ENCODE data around the gene CYP1B1. TPM values are rescaled to one million over a fixed set of nuclear protein-coding genes. Genes with fewer than 3 reads are reported as not detected.
"Not testable (repeated sequence)": the region's sequence is repeated elsewhere in the genome, so short reads cannot be mapped to it uniquely, and the experiment has no call there.

CYP1B1 gene
- total and polyA plus RNA-seq, 5 donors = 10.1 to 142 (median 46.5) TPM

DNA sequence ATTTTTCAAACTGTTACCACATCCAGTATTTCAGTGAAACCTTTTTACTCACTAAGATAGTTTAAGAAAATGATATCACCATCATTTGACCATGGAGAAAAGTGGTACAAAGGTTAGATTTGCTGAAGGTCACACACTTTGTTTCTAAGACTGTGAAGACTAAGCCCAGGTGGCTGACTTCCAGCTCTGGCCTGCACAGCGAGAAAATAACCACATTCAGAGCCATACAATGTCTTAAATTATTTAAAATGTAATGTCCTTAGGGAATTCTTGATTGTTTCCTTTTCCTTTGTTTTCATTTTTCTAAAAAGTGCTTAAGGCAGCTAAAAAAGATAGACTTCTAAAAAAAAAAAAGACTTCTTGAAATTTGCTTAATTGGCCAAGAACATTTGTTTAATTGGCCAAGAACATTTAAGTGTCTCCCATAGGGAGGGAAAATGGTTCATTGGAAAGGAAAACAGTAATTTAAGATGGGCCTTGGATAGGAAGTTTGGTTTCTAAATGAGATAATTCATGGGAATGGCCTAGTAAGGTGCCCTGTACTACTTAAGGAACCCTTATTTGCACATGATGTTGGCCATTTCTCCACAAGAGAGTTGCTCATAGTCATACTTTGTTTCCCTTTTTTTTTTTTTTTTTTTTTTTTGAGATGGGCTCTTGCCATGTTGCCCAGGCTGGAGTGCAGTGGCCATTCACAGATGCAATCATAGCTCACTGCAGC is 45.2 kb downstream of the CYP1B1 start:
- Histone ChIP-seq H3K4me3 (ENCODE audit: low read length) (no peak overlapping the region), H3K27ac (ENCODE audit: low read length) (no peak overlapping the region), H3K9me3 (ENCODE audit: control insufficient read depth, low read length) (no peaks in the 10 kb centered on the region), H3K4me1 (ENCODE audit: control insufficient read depth, insufficient read depth, low read length) (no peaks in the 10 kb centered on the region), H3K27me3 (ENCODE audit: control insufficient read depth, insufficient read depth) (no peaks in the 10 kb centered on the region)
- DNase-seq = peak in 1 of 3 donors; percentile 62
- WGBS = 41% methylated on average over 1 of the region's 1 CpG
- intact Hi-C loops (cut with DNase I) = no loop called here
- no peak for ATAC-seq

DNA sequence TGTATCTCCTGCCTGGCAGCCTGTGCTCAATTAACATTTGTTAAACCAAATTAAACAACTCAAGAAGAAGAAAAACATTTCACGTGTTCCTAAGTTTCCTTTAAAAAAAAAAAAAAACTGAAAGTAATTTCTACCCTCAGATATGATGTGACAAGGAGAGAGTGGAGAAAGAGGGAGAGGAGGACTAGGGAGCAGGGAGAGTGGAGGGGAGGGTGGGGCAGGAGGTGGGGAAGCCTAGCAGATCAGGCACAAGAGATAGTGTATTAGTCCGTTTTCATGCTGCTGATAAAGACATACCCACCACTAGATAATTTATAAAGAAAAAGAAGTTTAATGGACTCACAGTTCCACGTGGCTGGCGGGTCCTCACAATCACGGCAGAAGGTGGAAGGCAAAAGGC is 46.4 kb downstream of the CYP1B1 start:
- intact Hi-C loops (cut with DNase I) = no loop called here
- no peak for DNase-seq

DNA sequence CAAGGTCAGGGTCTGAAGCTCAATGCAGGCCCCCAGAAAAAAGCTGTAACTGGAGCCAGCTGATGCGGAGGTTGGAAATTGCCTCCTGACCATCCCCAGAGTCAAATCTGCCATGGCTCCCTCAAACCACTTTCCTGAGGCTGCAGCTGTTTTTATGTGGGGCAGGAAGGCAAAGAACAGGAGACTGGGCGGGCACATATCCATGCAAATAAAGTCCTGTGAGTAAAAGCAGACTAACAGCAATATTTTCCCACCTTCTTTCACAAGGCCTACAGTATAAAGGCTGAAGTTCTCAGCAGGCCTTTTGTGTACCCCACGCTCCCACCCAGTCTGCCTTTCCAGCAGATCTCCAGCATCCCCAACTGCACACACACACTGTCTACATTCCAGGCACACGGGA is 47.1 kb downstream of the CYP1B1 start:
- DNase-seq (no peak), ATAC-seq (no peak)
- no peak overlapping the region for H3K4me3 ChIP-seq (ENCODE audit: low read length)
- intact Hi-C loops (cut with DNase I) = no loop called here
- H3K9me3 ChIP-seq (ENCODE audit: control insufficient read depth, low read length) = no peaks in the 10 kb centered on the region
- 94% methylated on average over 4 of the region's 4 CpGs for WGBS
- H3K27ac ChIP-seq (ENCODE audit: low read length) = no peak overlapping the region
- H3K4me1 ChIP-seq (ENCODE audit: control insufficient read depth, insufficient read depth, low read length) = no peaks in the 10 kb centered on the region
- no peaks in the 10 kb centered on the region for H3K27me3 ChIP-seq (ENCODE audit: control insufficient read depth, insufficient read depth)

More for the DNA sequence above, 46.4 kb downstream of the CYP1B1 start:
- Histone ChIP-seq H3K4me1 (ENCODE audit: control insufficient read depth, insufficient read depth, low read length) (no peaks in the 10 kb centered on the region), H3K27ac (ENCODE audit: low read length) (no peak overlapping the region), H3K27me3 (ENCODE audit: control insufficient read depth, insufficient read depth) (no peaks in the 10 kb centered on the region), H3K4me3 (ENCODE audit: low read length) (no peak overlapping the region), H3K9me3 (ENCODE audit: control insufficient read depth, low read length) (no peaks in the 10 kb centered on the region)
- no peak for ATAC-seq
- 79% methylated on average over 5 of the region's 5 CpGs for WGBS

DNA sequence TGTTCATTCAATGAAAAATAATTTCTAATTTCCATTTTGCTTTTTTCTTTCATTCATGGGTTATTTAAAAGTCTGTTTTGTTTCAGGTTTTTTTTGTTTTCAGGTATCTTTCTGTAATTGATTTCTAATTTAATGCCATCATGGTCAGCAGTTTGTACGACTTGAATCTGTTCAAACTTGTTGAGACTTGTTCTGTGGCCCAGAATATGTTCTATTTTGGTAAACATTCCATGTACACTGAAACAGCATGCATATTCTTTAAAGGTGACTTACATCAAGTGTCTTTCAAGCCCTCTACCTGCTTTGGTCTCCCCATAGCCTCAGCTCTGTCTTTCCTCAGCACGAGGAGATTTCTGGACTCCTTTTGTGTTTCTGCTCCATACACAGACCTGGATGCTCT is 49.1 kb downstream of the CYP1B1 start:
- Histone ChIP-seq H3K27me3 (ENCODE audit: control insufficient read depth, insufficient read depth) (no peaks in the 10 kb centered on the region), H3K9me3 (ENCODE audit: control insufficient read depth, low read length) (no peaks in the 10 kb centered on the region), H3K4me3 (ENCODE audit: low read length) (no peak overlapping the region), H3K27ac (ENCODE audit: low read length) (no peak overlapping the region), H3K4me1 (ENCODE audit: control insufficient read depth, insufficient read depth, low read length) (no peaks in the 10 kb centered on the region)
- no peak for ATAC-seq
- WGBS = 86% methylated on average over 2 of the region's 2 CpGs
- intact Hi-C loops (cut with DNase I) = no loop called here
- DNase-seq = no peak

DNA sequence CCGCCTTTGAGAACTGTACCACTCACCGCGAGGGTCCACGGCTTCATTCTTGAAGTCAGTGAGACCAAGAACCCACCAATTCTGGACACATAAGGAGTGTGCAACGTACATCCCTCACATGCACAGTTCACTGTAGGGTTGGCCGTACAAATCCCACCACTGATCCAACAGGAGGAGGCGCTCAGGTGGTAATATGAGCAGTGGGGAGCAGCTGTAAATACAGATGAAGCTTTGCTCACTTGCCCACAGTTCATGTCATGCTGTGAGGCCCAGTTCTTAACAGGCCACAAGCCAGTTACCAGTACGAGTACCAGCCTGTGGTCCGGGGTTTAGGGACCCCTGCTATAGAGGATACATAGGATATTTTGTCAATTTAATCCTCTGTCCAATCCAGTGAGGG is 54.4 kb downstream of the CYP1B1 start:
- WGBS = 95% methylated on average over 9 of the region's 9 CpGs
- Histone ChIP-seq H3K4me3 (ENCODE audit: low read length) (no peak overlapping the region), H3K27ac (ENCODE audit: low read length) (no peak overlapping the region), H3K27me3 (ENCODE audit: control insufficient read depth, insufficient read depth) (no peaks in the 10 kb centered on the region), H3K9me3 (ENCODE audit: control insufficient read depth, low read length) (no peaks in the 10 kb centered on the region), H3K4me1 (ENCODE audit: control insufficient read depth, insufficient read depth, low read length) (no peaks in the 10 kb centered on the region)
- DNase-seq = no peak
- ATAC-seq = no peak
- intact Hi-C loops (cut with DNase I) = no loop called here

DNA sequence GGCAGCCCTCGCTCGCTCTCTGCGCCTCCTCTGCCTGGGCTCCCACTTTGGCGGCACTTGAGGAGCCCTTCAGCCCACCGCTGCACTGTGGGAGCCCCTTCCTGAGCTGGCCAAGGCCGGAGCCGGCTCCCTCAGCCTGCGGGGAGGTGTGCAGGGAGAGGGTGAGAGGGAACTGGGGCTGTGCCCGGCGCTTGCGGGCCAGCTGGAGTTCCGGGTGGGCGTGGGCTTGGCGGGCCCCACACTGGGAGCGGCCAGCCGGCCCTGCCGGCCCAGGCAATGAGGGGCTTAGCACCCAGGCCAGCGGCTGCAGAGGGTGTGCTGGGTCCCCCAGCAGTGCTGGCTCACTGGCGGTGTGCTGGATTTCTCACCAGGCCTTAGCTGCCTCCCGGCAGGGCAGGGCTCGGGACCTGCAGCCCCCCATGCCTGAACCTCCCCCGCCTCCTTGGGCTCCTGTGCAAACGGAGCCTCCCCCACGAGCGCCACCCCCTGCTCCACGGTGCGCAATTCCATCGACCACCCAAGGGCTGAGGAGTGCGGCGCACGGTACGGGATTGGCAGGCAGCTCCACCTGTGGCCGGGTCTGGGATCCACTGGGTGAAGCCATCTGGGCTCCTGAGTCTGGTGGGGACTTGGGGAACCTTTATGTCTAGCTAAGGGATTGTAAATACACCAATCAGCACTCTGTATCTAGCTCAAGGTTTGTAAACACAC is 55.4 kb downstream of the CYP1B1 start:
- H3K4me1 ChIP-seq (ENCODE audit: control insufficient read depth, insufficient read depth, low read length); H3K27ac ChIP-seq (ENCODE audit: low read length); ATAC-seq; H3K27me3 ChIP-seq (ENCODE audit: control insufficient read depth, insufficient read depth); intact Hi-C loops (cut with DNase I); H3K9me3 ChIP-seq (ENCODE audit: control insufficient read depth, low read length); H3K4me3 ChIP-seq (ENCODE audit: low read length): not testable (repeated sequence)
- 98% methylated on average over 33 of the region's 33 CpGs for WGBS
- peak in 2 of 3 donors; percentile 49 to 50 for DNase-seq

DNA sequence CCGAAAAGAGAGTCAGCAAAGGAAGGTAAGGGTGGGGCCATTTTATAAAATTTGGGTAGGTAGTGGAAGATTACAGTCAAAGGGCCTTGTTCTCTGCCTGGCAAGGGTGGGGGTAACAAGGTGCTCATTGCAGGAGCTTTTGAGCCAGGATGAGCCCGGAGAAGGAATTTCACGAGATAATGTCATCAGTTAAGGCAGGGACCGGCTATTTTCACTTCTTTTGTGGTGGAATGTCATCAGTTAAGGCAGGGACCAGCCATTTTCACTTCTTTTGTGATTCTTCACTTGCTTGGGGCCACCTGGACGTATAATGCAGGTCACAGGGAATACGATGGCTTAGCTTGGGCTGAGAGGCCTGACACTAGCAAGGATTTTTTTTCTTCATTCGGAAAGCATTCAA is 58.1 kb downstream of the CYP1B1 start:
- intact Hi-C loops (cut with DNase I) = no loop called here
- H3K9me3 ChIP-seq (ENCODE audit: control insufficient read depth, low read length) = no peaks in the 10 kb centered on the region

More for the DNA sequence above, 58.1 kb downstream of the CYP1B1 start:
- WGBS = 92% methylated on average over 7 of the region's 7 CpGs
- ATAC-seq (no peak), DNase-seq (no peak)
- Histone ChIP-seq H3K4me3 (ENCODE audit: low read length) (no peak overlapping the region), H3K4me1 (ENCODE audit: control insufficient read depth, insufficient read depth, low read length) (no peaks in the 10 kb centered on the region), H3K27ac (ENCODE audit: low read length) (no peak overlapping the region), H3K27me3 (ENCODE audit: control insufficient read depth, insufficient read depth) (no peaks in the 10 kb centered on the region)

Other genes starting within 250 kb of the CYP1B1 start
- 1 to 10 TPM; 7.3 to 9.0 (median 8.2) TPM for gene RMDN2, start 150.9 kb downstream of the CYP1B1 start, total RNA-seq
- 4.9 TPM for gene RMDN2, start 150.9 kb downstream of the CYP1B1 start, polyA plus RNA-seq